ENCODE measurements around the gene PTPRM.

The PTPRM gene

GRCh38 chr18:7758764-7759163 is 191.6 kb downstream of the PTPRM start:
- Histone ChIP-seq H3K4me3 (ENCODE audit: insufficient read depth, low read depth, low read length) (no peak overlapping the region), H3K27me3 (ENCODE audit: control insufficient read depth, insufficient read depth, low read length, poor library complexity, severe bottlenecking) (no peaks in the 10 kb centered on the region), H3K9me3 (ENCODE audit: control insufficient read depth, low read length) (no peaks in the 10 kb centered on the region), H3K36me3 (ENCODE audit: control insufficient read depth, insufficient read depth, low read length) (no peaks in the 10 kb centered on the region), H3K27ac (ENCODE audit: insufficient read depth, low read depth, low read length, poor library complexity, severe bottlenecking) (no peak overlapping the region), H3K4me1 (ENCODE audit: control insufficient read depth, insufficient read depth, low read length) (peaks cover 6% of the 10 kb centered on the region)
- WGBS, 2 experiments = 89% methylated on average over 2 of the region's 2 CpGs

- H3K4me1 ChIP-seq (ENCODE audit: control insufficient read depth, insufficient read depth, low read length) = peaks cover 2% of the 10 kb centered on the region
- no peaks in the 10 kb centered on the region for H3K27me3 ChIP-seq (ENCODE audit: control insufficient read depth, insufficient read depth, low read length, poor library complexity, severe bottlenecking)
- no peak overlapping the region for H3K4me3 ChIP-seq (ENCODE audit: insufficient read depth, low read depth, low read length)
- no peak overlapping the region for H3K27ac ChIP-seq (ENCODE audit: insufficient read depth, low read depth, low read length, poor library complexity, severe bottlenecking)
- no peaks in the 10 kb centered on the region for H3K9me3 ChIP-seq (ENCODE audit: control insufficient read depth, low read length)
- H3K36me3 ChIP-seq (ENCODE audit: control insufficient read depth, insufficient read depth, low read length) = no peaks in the 10 kb centered on the region
- WGBS, 2 experiments = 95 to 98% methylated on average over 4 to 6 of the region's 6 CpGs
Measured at GRCh38 chr18:7760967-7761948, 194.1 kb downstream of the PTPRM start.

- WGBS, 2 experiments = 82 to 91% methylated on average over 2 of the region's 2 CpGs
- H3K36me3 ChIP-seq (ENCODE audit: control insufficient read depth, insufficient read depth, low read length) = no peaks in the 10 kb centered on the region
- H3K4me1 ChIP-seq (ENCODE audit: control insufficient read depth, insufficient read depth, low read length) = peaks cover 3% of the 10 kb centered on the region
Measured at GRCh38 chr18:7764405-7764804, 197.3 kb downstream of the PTPRM start.

GRCh38 chr18:7766346-7766745 is 199.2 kb downstream of the PTPRM start:
- no peak overlapping the region for H3K27ac ChIP-seq (ENCODE audit: insufficient read depth, low read depth, low read length, poor library complexity, severe bottlenecking)
- WGBS, 2 experiments = 64 to 67% methylated on average over 4 of the region's 4 CpGs
- peaks cover 3% of the 10 kb centered on the region for H3K4me1 ChIP-seq (ENCODE audit: control insufficient read depth, insufficient read depth, low read length)
- H3K9me3 ChIP-seq (ENCODE audit: control insufficient read depth, low read length) = no peaks in the 10 kb centered on the region
- H3K4me3 ChIP-seq (ENCODE audit: insufficient read depth, low read depth, low read length) = no peak overlapping the region
- H3K27me3 ChIP-seq (ENCODE audit: control insufficient read depth, insufficient read depth, low read length, poor library complexity, severe bottlenecking) = no peaks in the 10 kb centered on the region
- no peaks in the 10 kb centered on the region for H3K36me3 ChIP-seq (ENCODE audit: control insufficient read depth, insufficient read depth, low read length)

More at GRCh38 chr18:7764405-7764804, 197.3 kb downstream of the PTPRM start:
- H3K27ac ChIP-seq (ENCODE audit: insufficient read depth, low read depth, low read length, poor library complexity, severe bottlenecking) = no peak overlapping the region
- H3K9me3 ChIP-seq (ENCODE audit: control insufficient read depth, low read length) = no peaks in the 10 kb centered on the region
- no peak overlapping the region for H3K4me3 ChIP-seq (ENCODE audit: insufficient read depth, low read depth, low read length)
- H3K27me3 ChIP-seq (ENCODE audit: control insufficient read depth, insufficient read depth, low read length, poor library complexity, severe bottlenecking) = no peaks in the 10 kb centered on the region

GRCh38 chr18:7766817-7767216 is 199.7 kb downstream of the PTPRM start:
- H3K36me3 ChIP-seq (ENCODE audit: control insufficient read depth, insufficient read depth, low read length) = no peaks in the 10 kb centered on the region
- peaks cover 3% of the 10 kb centered on the region for H3K4me1 ChIP-seq (ENCODE audit: control insufficient read depth, insufficient read depth, low read length)
- H3K27me3 ChIP-seq (ENCODE audit: control insufficient read depth, insufficient read depth, low read length, poor library complexity, severe bottlenecking) = no peaks in the 10 kb centered on the region
- H3K9me3 ChIP-seq (ENCODE audit: control insufficient read depth, low read length) = no peaks in the 10 kb centered on the region
- H3K27ac ChIP-seq (ENCODE audit: insufficient read depth, low read depth, low read length, poor library complexity, severe bottlenecking) = no peak overlapping the region
- H3K4me3 ChIP-seq (ENCODE audit: insufficient read depth, low read depth, low read length) = no peak overlapping the region
- 91 to 96% methylated on average over 1 of the region's 1 CpG for WGBS, 2 experiments

- 84 to 97% methylated on average over 3 of the region's 4 CpGs for WGBS, 2 experiments
- no peak overlapping the region for H3K27ac ChIP-seq (ENCODE audit: insufficient read depth, low read depth, low read length, poor library complexity, severe bottlenecking)
- H3K36me3 ChIP-seq (ENCODE audit: control insufficient read depth, insufficient read depth, low read length) = no peaks in the 10 kb centered on the region
Measured at GRCh38 chr18:7770908-7771307, 203.8 kb downstream of the PTPRM start.

GRCh38 chr18:7772510-7772888 is 205.4 kb downstream of the PTPRM start:
- Histone ChIP-seq H3K27ac (ENCODE audit: insufficient read depth, low read depth, low read length, poor library complexity, severe bottlenecking) (no peak overlapping the region), H3K9me3 (ENCODE audit: control insufficient read depth, low read length) (no peaks in the 10 kb centered on the region), H3K36me3 (ENCODE audit: control insufficient read depth, insufficient read depth, low read length) (no peaks in the 10 kb centered on the region), H3K27me3 (ENCODE audit: control insufficient read depth, insufficient read depth, low read length, poor library complexity, severe bottlenecking) (no peaks in the 10 kb centered on the region), H3K4me3 (ENCODE audit: insufficient read depth, low read depth, low read length) (no peak overlapping the region), H3K4me1 (ENCODE audit: control insufficient read depth, insufficient read depth, low read length) (no peaks in the 10 kb centered on the region)

More at GRCh38 chr18:7770908-7771307, 203.8 kb downstream of the PTPRM start:
- H3K4me1 ChIP-seq (ENCODE audit: control insufficient read depth, insufficient read depth, low read length) = peaks cover 3% of the 10 kb centered on the region
- H3K9me3 ChIP-seq (ENCODE audit: control insufficient read depth, low read length) = no peaks in the 10 kb centered on the region
- no peak overlapping the region for H3K4me3 ChIP-seq (ENCODE audit: insufficient read depth, low read depth, low read length)
- no peaks in the 10 kb centered on the region for H3K27me3 ChIP-seq (ENCODE audit: control insufficient read depth, insufficient read depth, low read length, poor library complexity, severe bottlenecking)

- 100% methylated on average over 1 of the region's 2 CpGs; no CpG with 5 or more reads in 1 of the 2 experiments for WGBS, 2 experiments
- Histone ChIP-seq H3K27ac (ENCODE audit: insufficient read depth, low read depth, low read length, poor library complexity, severe bottlenecking) (no peak overlapping the region), H3K36me3 (ENCODE audit: control insufficient read depth, insufficient read depth, low read length) (no peaks in the 10 kb centered on the region), H3K4me3 (ENCODE audit: insufficient read depth, low read depth, low read length) (no peak overlapping the region), H3K9me3 (ENCODE audit: control insufficient read depth, low read length) (no peaks in the 10 kb centered on the region), H3K27me3 (ENCODE audit: control insufficient read depth, insufficient read depth, low read length, poor library complexity, severe bottlenecking) (no peaks in the 10 kb centered on the region), H3K4me1 (ENCODE audit: control insufficient read depth, insufficient read depth, low read length) (no peaks in the 10 kb centered on the region)
Measured at GRCh38 chr18:7772951-7773350, 205.8 kb downstream of the PTPRM start.

GRCh38 chr18:7775128-7775527 is 208.0 kb downstream of the PTPRM start:
- Histone ChIP-seq H3K27ac (ENCODE audit: insufficient read depth, low read depth, low read length, poor library complexity, severe bottlenecking) (no peak overlapping the region), H3K4me1 (ENCODE audit: control insufficient read depth, insufficient read depth, low read length) (no peaks in the 10 kb centered on the region), H3K27me3 (ENCODE audit: control insufficient read depth, insufficient read depth, low read length, poor library complexity, severe bottlenecking) (no peaks in the 10 kb centered on the region), H3K36me3 (ENCODE audit: control insufficient read depth, insufficient read depth, low read length) (no peaks in the 10 kb centered on the region), H3K4me3 (ENCODE audit: insufficient read depth, low read depth, low read length) (no peak overlapping the region), H3K9me3 (ENCODE audit: control insufficient read depth, low read length) (no peaks in the 10 kb centered on the region)
- 91 to 93% methylated on average over 3 to 4 of the region's 4 CpGs for WGBS, 2 experiments

- Histone ChIP-seq H3K4me3 (ENCODE audit: insufficient read depth, low read depth, low read length) (no peak overlapping the region), H3K36me3 (ENCODE audit: control insufficient read depth, insufficient read depth, low read length) (no peaks in the 10 kb centered on the region), H3K27ac (ENCODE audit: insufficient read depth, low read depth, low read length, poor library complexity, severe bottlenecking) (no peak overlapping the region), H3K4me1 (ENCODE audit: control insufficient read depth, insufficient read depth, low read length) (no peaks in the 10 kb centered on the region), H3K27me3 (ENCODE audit: control insufficient read depth, insufficient read depth, low read length, poor library complexity, severe bottlenecking) (no peaks in the 10 kb centered on the region), H3K9me3 (ENCODE audit: control insufficient read depth, low read length) (no peaks in the 10 kb centered on the region)
- 95 to 97% methylated on average over 2 of the region's 2 CpGs for WGBS, 2 experiments
Measured at GRCh38 chr18:7775843-7776242, 208.7 kb downstream of the PTPRM start.

All from ectodermal cell (in vitro differentiated cells).